Medulla oblongata (tissue), 1 donor: ENCODE data around the gene CIB1.

Experiments used
- DNase-seq: peaks from one replicate; pipeline ENCODE4 v3.0.0-alpha.2; 2015; ENCODE audit errors: extremely low spot score

CIB1 gene

GRCh38 chr15:90214553-90215196 is 19.1 kb downstream of the CIB1 start:
- DNase-seq, result no peak

DNA sequence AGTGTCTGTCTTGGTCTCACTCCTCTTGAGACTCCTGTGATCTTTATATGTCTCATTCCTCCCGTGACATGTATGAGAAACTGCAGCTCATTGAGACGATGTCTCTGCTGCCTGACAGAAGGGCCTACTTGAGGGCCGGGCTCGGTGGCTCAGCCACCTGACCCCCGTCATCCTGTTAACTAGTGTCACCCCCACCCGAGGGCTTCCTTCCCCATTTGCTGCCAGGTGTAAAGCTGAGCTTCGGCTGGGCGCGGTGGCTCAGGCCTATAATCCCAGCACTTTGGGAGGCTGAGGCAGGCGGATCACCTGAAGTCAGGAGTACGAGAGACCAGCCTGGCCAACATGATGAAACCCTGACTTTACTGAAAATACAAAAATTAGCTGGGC is 19.9 kb downstream of the CIB1 start:
- DNase-seq, result no peak

GRCh38 chr15:90213122-90213817 is 20.5 kb downstream of the CIB1 start:
- no peak for DNase-seq

DNA sequence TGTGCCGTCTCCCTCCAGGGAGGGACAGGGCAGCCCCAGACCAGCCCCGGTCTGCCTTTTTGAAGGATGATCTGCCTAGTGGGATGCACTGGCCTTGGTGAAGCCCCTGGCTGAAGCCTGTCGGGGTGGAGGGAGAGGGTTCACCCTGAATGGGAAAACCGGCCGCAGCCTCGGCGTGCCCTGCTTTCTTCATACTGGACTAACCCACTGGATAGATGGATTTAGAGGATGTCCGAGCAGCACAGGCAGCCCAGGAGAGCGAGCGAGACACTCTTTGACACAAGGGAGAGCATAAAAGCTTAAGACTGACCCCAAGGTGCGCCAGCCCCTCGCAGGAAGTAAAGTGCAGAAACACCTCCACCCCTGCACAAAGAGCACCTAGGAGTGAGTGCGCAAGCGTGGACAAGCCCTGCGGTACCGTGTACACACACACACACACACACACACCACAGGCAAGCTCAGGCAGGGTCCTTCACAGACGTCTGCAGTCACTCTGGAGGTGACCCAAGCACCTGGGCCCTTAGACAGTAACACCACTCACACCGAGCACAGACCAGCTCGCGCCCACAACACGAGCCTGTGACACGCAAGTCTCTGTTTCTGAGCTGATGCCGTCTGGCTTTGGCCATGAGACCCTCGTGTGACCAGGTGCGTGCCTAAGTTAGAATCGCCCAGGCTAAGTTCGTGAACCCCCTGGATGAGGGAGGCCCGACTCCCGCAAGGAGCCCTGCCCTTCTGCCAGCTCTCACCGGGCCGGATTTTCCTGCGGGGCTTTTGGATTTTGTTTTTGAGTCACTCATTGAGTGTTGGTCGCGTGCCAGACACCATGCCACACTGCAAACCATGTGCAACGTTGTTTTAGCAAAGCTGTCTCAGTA is 21.3 kb downstream of the CIB1 start:
- DNase-seq, result no peak

- no peak for DNase-seq
Measured at GRCh38 chr15:90211440-90212143, 22.1 kb downstream of the CIB1 start.

DNA sequence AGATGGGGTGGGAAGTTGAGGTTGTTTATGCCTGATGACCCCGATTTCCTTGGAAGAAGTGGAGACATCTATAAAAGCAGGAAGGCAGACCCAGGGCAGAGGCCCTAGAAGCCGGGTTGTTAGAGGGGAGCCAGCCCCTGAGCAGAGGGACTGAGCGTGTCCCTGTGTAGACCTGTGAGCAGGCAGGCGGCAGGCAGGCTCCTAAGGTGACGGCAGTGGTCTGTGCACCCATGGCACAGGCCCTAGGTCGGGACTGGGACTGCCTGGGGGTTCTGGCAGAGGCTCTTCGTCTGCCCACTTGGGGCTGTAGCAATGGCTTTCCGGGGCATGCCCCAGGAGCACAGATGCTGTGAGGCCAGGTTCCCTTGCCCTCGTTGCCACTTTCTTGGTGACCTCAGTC is 22.7 kb downstream of the CIB1 start:
- DNase-seq, result no peak

DNA sequence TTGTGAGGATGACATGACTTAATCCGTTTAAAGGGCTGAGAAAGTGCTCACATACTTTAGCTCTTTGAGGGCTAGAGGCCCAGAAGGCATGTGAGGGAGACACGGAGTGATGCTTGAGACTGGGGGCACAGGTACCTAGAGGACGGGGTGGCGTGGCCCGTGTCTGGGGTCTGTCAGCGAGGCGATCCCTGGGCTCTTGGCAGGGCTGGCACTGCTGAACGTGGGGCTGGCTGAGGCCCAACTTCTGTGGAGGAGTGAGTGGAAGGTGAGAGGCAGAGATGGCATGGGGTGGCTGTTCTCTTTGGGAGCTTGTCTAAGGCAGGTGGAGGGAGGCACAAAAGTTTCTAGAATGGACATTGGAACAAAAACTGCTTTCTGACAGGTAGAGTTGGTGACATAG is 23.1 kb downstream of the CIB1 start:
- DNase-seq, result no peak

DNA sequence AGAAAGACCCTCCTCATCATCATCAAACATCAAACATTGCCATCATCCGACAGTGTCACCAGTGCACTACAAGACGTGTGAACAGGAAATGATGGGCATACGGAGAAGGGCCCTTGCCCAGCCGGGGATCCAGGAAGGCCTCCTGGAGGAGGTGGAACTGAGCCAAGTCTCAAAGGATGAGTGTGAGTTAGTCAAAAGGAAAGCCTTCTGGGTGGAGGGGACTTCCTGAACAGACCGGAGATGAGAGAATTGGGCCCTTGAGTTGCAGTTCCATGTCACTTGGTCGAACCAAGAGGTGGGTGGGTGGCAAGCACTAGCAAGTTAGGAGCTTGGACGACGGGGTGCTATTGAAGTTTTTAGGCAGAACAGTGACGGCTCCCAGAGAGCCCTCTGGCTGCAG is 24.1 kb downstream of the CIB1 start:
- no peak for DNase-seq

DNA sequence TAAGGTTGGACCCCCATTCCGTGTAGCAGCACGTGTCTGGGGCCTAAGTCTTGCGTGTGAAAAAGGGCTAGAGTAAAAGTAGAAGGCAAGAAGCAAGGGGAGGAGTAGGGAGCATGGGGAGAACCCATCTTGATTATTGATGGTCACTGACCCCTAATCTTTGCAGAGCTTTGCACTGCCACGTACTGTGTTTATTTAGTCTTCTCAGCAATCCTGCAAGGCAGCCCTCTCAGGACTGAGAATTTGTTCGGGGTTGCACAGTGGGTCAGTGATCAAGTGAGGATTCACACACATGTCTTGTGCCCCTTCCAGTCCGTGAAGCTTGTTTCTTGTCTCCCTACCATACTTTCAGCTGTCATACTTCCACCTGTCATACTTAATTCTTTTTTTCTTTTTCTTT is 25.4 kb downstream of the CIB1 start:
- no peak for DNase-seq

- DNase-seq, result no peak
Measured at GRCh38 chr15:90207252-90207651, 26.5 kb downstream of the CIB1 start.

DNA sequence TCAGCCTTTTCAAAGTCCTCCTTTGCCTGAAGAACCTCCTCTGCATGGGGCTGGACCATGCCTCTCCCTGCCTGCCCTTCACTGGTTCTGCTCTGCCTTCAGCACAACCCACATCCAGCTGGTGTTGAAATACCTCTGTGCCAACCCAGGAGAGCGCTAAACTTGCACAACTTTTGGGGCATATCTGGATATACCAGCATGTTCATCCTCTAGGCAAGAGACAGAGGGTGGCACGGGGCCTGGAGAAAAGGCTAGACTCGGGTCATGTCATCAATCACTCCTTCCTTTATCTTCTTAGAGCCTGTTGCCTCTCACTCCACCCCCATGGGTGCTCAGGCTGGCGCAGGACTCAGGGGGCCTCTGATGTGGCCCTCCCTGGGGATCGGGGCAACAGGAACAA is 27.9 kb downstream of the CIB1 start:
- DNase-seq, result no peak

GRCh38 chr15:90205050-90205848 is 28.5 kb downstream of the CIB1 start:
- DNase-seq, result peak; percentile 39

- DNase-seq, result peak; percentile 43
Measured at GRCh38 chr15:90203922-90204321, 29.8 kb downstream of the CIB1 start.

- no peak for DNase-seq
Measured at GRCh38 chr15:90203473-90203872, 30.3 kb downstream of the CIB1 start.

DNA sequence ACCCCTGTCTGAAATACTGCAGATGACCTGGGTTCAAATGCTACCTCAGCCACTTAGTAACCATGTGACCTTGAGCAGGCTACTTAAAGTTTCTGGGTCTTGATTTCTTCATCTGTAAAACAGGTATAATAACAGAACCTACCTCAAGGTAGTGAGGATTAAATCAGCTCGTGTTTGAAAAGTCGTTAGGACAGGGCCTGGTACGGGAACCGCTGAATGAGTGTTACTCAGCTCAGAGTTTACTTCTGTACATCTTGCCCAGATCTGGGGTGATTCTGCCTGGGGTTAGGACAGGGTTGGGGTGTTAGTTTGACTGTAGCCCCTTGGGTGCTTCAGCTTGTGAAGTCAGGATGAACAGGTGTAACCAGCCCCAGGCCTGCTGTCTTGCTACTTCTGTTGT is 30.8 kb downstream of the CIB1 start:
- no peak for DNase-seq

DNA sequence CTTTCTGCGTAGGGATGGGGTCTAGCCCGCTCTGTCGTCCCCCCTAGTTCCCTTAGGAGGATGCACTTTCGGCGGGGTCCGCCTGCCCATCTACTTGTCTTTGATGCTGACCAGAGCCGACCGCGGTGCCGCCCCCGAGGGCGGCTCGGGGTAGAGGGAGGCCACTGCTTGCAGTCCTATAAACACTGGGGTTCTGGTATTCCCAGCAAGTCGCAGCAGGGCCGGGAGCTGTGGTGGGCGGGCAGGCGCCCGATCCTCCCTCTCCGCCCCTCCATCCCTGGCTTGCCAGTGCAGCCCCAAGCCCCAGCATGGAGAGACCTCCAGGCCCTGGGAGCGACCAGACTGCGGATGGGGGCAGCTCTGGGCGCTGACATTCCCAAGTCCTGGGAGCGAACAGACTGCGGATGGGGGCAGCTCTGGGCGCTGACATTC is 31.8 kb downstream of the CIB1 start:
- DNase-seq, result no peak

GRCh38 chr15:90201130-90201943 is 32.4 kb downstream of the CIB1 start, which contains the start of gene SEMA4B:
Gene SEMA4B, plus strand, starts transcription at chr15:90201330. Its CDS starts 249 bp downstream, at chr15:90201579.
- peak; percentile 84 for DNase-seq

GRCh38 chr15:90200534-90201129 is 33.1 kb downstream of the CIB1 start:
- DNase-seq, result peak; percentile 48

DNA sequence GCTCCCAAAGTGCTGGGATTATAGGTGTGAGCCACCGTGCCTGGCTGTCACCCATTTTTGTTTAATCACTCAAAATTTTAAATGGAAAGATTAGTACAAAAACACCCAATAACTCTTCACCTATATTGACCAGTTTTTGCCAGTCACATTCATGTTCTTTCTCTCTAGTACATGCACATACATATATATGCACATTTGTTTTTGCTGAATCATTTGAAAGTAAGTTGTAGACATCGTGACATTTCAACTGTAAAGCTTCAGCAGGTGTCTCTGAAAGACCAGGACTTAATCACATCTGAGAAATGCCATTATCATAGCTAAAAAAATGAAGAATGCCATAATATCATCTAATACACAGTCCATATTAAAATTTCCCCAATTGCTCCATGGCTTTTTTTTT is 39.1 kb downstream of the CIB1 start:
- DNase-seq, result no peak
